A549 (cell line): ENCODE data around the gene EXOSC3. TPM values are rescaled to one million over a fixed set of nuclear protein-coding genes. Genes with fewer than 3 reads are reported as not detected.
A peak's percentile ranks its signal among the peaks of the same experiment; 100 is the strongest.

Experiments used
- ATAC-seq, 2 experiments: fragments of 200-7000 bp in 1 of 2; fragments of >200 bp in 1 of 2; cut with Nextera tagmentation in 1 of 2; cut with Tn5 transposase in 1 of 2; 3 replicates each; pipeline versions ENCODE4 v1.8.0 to v1.9.1; 2018 to 2020; ENCODE audit warnings: mild to moderate bottlenecking in 1 of 2, moderate library complexity in 1 of 2
- CTCF ChIA-PET: fragments of 300-600 bp; sonication (Branson Sonifier 250); formaldehyde crosslinking; extraction: SDS; loops from one replicate; lab custom pipeline; 2021; ENCODE audit warnings: antibody characterized with exemption, inconsistent platforms; lab: Yijun Ruan, JAX
- POLR2A ChIA-PET: fragments of 350-600 bp; formaldehyde crosslinking; extraction: SDS; loops from one replicate; lab custom pipeline; 2021; ENCODE audit warnings: antibody characterized with exemption, inconsistent platforms; lab: Yijun Ruan, JAX
- DNase-seq, 2 experiments: peaks; one replicate each; pipeline versions ENCODE4 v3.0.0 to v3.0.0-alpha.2; 2011 to 2016; ENCODE audit warnings: low read depth in 1 of 2, low spot score in 1 of 2
- FAIRE-seq: peaks from 2 replicates; lab custom pipeline; 2011; peaks lifted over from hg19 to GRCh38; lab: Jason Lieb, UNC
- H3K27ac ChIP-seq, 2 experiments: fragments of >200 bp; sonication (Bioruptor Twin); formaldehyde crosslinking; 3 replicates each; pipeline ENCODE4 v1.5.1; 2016 to 2017
- H3K4me1 ChIP-seq: fragments of >200 bp; sonication (Bioruptor Twin); formaldehyde crosslinking; 3 replicates; pipeline ENCODE4 v1.6.1; 2016
- H3K4me2 ChIP-seq: fragments of >200 bp; sonication (Bioruptor Twin); formaldehyde crosslinking; 3 replicates; pipeline ENCODE4 v1.6.1; 2016
- H3K4me3 ChIP-seq: fragments of >200 bp; sonication (Bioruptor Twin); formaldehyde crosslinking; 3 replicates; pipeline ENCODE4 v1.5.1; 2016
- H3K9me3 ChIP-seq: fragments of >200 bp; sonication (Bioruptor Twin); formaldehyde crosslinking; 3 replicates; pipeline ENCODE4 v1.6.1; 2016
- BHLHE40 ChIP-seq: IDR thresholded peaks from 2 replicates; pipeline ENCODE4 v1.6.1; 2012; ENCODE audit warnings: low read depth, low read length, inconsistent platforms
- CBX8 ChIP-seq: fragments of 200-600 bp; sonication (generic); IDR thresholded peaks from 2 replicates; pipeline ENCODE4 v1.6.1; 2016
- CHD2 ChIP-seq: fragments of 150-350 bp; IDR thresholded peaks from 2 replicates; pipeline ENCODE4 v1.6.1; 2014; ENCODE audit warnings: low read length; ENCODE audit not compliant: partially characterized antibody
- CHD4 ChIP-seq: fragments of 200-600 bp; sonication (generic); IDR thresholded peaks from 2 replicates; pipeline ENCODE4 v1.6.1; 2016; ENCODE audit warnings: antibody characterized with exemption, mild to moderate bottlenecking, borderline replicate concordance
- EHF ChIP-seq: fragments of 250-450 bp; sonication (Bioruptor Pico); IDR thresholded peaks from 2 replicates; pipeline ENCODE4 v1.5.0; 2020; ENCODE audit warnings: mild to moderate bottlenecking
- EP300 ChIP-seq, 2 experiments: fragments of >200 bp; sonication (Bioruptor Twin); formaldehyde crosslinking; IDR thresholded peaks; 2 replicates in 1 of 2; 3 replicates in 1 of 2; pipeline ENCODE4 v1.6.1; 2016 to 2017
- FOSL2 ChIP-seq, 2 experiments: fragments of 450-650 bp in 1 of 2; fragments of >200 bp in 1 of 2; sonication (Bioruptor Twin) in 1 of 2; formaldehyde crosslinking; IDR thresholded peaks; 2 replicates each; pipeline versions ENCODE4 v1.5.0 to v1.6.1; 2016 to 2020; ENCODE audit warnings: mild to moderate bottlenecking in 1 of 2, moderate library complexity in 1 of 2
- FOXS1 ChIP-seq: fragments of 250-450 bp; sonication (Bioruptor Pico); IDR thresholded peaks from 2 replicates; pipeline ENCODE4 v1.5.0; 2020; ENCODE audit warnings: mild to moderate bottlenecking, moderate library complexity
- HDAC2 ChIP-seq: fragments of 200-600 bp; sonication (generic); IDR thresholded peaks from 2 replicates; pipeline ENCODE4 v1.6.1; 2016
- HES2 ChIP-seq: fragments of >200 bp; sonication (Bioruptor Twin); formaldehyde crosslinking; IDR thresholded peaks from 2 replicates; pipeline ENCODE4 v1.6.1; 2016
- JUN ChIP-seq, 2 experiments: fragments of >200 bp; sonication (Bioruptor Twin); formaldehyde crosslinking; IDR thresholded peaks; 2 replicates in 1 of 2; 3 replicates in 1 of 2; pipeline ENCODE4 v1.6.1; 2016 to 2017
- JUNB ChIP-seq: fragments of >200 bp; sonication (Bioruptor Twin); formaldehyde crosslinking; IDR thresholded peaks from 2 replicates; pipeline ENCODE4 v1.6.1; 2016
- KDM5A ChIP-seq: fragments of 200-600 bp; sonication (generic); IDR thresholded peaks from 2 replicates; pipeline ENCODE4 v1.6.1; 2016; ENCODE audit warnings: antibody characterized with exemption, mild to moderate bottlenecking
- MYC ChIP-seq: IDR thresholded peaks from 2 replicates; pipeline ENCODE4 v1.6.1; 2012; ENCODE audit warnings: mild to moderate bottlenecking, inconsistent platforms, low read length, improper control_type of control experiment, borderline replicate concordance
- PHF8 ChIP-seq: fragments of 200-600 bp; sonication (generic); IDR thresholded peaks from 2 replicates; pipeline ENCODE4 v1.6.1; 2016; ENCODE audit warnings: low read depth, mild to moderate bottlenecking, antibody characterized with exemption, moderate library complexity, borderline replicate concordance
- POLR2A ChIP-seq: IDR thresholded peaks from 2 replicates; pipeline ENCODE4 v1.6.1; 2012; ENCODE audit warnings: mild to moderate bottlenecking, low read length
- REST ChIP-seq: fragments of 200-600 bp; sonication (generic); IDR thresholded peaks from 2 replicates; pipeline ENCODE4 v1.6.1; 2016; ENCODE audit warnings: antibody characterized with exemption, mild to moderate bottlenecking, moderate library complexity
- RNF2 ChIP-seq: fragments of 200-600 bp; sonication (generic); IDR thresholded peaks from 2 replicates; pipeline ENCODE4 v1.6.1; 2016; ENCODE audit warnings: low read depth, mild to moderate bottlenecking, antibody characterized with exemption, moderate library complexity, borderline replicate concordance
- TFCP2L1 ChIP-seq: fragments of 250-450 bp; sonication (Bioruptor Pico); IDR thresholded peaks from 2 replicates; pipeline ENCODE4 v1.5.0; 2021; ENCODE audit warnings: mild to moderate bottlenecking
- TP53 ChIP-seq: fragments of 250-450 bp; sonication (Bioruptor Pico); IDR thresholded peaks from 2 replicates; pipeline ENCODE4 v1.5.0; 2021; ENCODE audit warnings: mild to moderate bottlenecking, moderate library complexity
- ZNF302 ChIP-seq: fragments of 250-450 bp; sonication (Bioruptor Pico); IDR thresholded peaks from 2 replicates; pipeline ENCODE4 v1.9.0; 2021; ENCODE audit warnings: inconsistent platforms, mild to moderate bottlenecking, moderate library complexity
- ZSCAN20 ChIP-seq: fragments of 250-450 bp; sonication (Bioruptor Pico); IDR thresholded peaks from 2 replicates; pipeline ENCODE4 v1.8.0; 2022; ENCODE audit warnings: mild to moderate bottlenecking, moderate library complexity
- WGBS: methylation state at CpG from one replicate; pipeline ENCODE4 v1.1.6; 2017; ENCODE audit errors: missing lambda C conversion rate; 5-methylcytosine and 5-hydroxymethylcytosine counted together
- polyA plus RNA-seq, 4 experiments: library from polyadenylated mRNA; depleted of rRNA in 3 of 4; stranded (reverse); fragments of >200 nt; fragmentation: RNase III in 1 of 4; extraction: RNeasy Plus Mini Kit Qiagen cat#74134 plus additional on column Dnase treatment in 1 of 4; gene quantifications; 2 replicates in 3 of 4; 3 replicates in 1 of 4; pipeline ENCODE4 v1.2.3, GENCODE V29; 2011 to 2017
- TF ChIP-seq, protein P1 (sequence below): fragments of 250-450 bp; sonication (Bioruptor Pico); IDR thresholded peaks from 2 replicates; pipeline ENCODE4 v1.5.0; 2021; ENCODE audit warnings: mild to moderate bottlenecking, moderate library complexity, borderline replicate concordance
- TF ChIP-seq, protein P2 (sequence below): fragments of 450-650 bp; IDR thresholded peaks from 2 replicates; pipeline ENCODE4 v1.6.1; 2014; ENCODE audit warnings: antibody characterized with exemption

Gene EXOSC3
- polyA plus RNA-seq, 2 of the 4 experiments (the other 2 are of a cell fraction): 63.2 to 72.4 TPM

- TF ChIP-seq ZNF302: no peak
- TF ChIP-seq, protein P1, sequence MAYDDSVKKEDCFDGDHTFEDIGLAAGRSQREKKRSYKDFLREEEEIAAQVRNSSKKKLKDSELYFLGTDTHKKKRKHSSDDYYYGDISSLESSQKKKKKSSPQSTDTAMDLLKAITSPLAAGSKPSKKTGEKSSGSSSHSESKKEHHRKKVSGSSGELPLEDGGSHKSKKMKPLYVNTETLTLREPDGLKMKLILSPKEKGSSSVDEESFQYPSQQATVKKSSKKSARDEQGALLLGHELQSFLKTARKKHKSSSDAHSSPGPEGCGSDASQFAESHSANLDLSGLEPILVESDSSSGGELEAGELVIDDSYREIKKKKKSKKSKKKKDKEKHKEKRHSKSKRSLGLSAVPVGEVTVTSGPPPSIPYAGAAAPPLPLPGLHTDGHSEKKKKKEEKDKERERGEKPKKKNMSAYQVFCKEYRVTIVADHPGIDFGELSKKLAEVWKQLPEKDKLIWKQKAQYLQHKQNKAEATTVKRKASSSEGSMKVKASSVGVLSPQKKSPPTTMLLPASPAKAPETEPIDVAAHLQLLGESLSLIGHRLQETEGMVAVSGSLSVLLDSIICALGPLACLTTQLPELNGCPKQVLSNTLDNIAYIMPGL (CRISPR knock-in tag): no peak
- TF ChIP-seq MYC: no peak
These were observed 17.3 kb upstream of the EXOSC3 start (continued) for GRCh38 chr9:37801959-37802711.

DNA sequence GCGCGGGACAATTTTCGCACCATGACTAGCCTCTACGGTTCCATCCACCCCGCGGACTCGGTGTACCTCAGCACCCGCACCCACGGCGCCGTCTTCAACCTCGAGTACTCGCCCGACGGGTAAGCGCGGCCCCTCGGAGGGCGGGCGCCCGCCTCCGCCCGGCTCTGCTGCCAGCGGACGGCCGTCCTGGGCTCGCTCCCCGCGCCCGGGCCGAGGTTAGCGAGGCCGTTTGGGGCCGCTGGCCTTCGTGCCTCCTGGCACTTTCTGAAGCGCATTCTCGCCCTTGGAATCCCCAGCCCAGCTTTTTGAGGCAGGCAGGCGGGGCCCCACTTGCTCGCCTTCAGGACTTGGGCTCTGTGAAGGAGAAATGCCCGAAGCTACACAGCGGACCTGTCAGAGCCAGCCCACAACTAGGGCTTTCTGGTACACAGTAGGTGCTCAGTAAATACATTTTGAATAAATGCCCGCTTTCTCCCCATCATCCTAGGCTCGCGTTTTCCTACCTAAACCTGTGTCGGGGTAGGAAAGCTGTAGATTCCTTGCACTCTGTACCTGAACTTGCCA is 16.5 kb upstream of the EXOSC3 start:
- H3K4me2 ChIP-seq: peak overlapping the region; percentile 91
- ATAC-seq (peak; percentile 51 to 68), DNase-seq (peak in 1 of 2 experiments; percentile 12), FAIRE-seq (no peak)
- H3K4me1 ChIP-seq: peaks cover 21% of the 10 kb centered on the region
- TF ChIP-seq POLR2A (0 out of 2 replicates have a peak, but pooled peaks have one; percentile 6), TFCP2L1 (CRISPR knock-in tag) (no peak)
- H3K27ac ChIP-seq: peak overlapping the region; percentile 93 to 98
- ChIA-PET POLR2A (interaction anchor here (0.6 to 4.9 kb wide), 5 partner anchors 10 to 209 kb away, joined by 3 to 40 read pairs (median 7); partner anchors contain the start of genes EXOSC3 and TOMM5), CTCF (interaction anchor here (0.9 to 1.8 kb wide), 4 partner anchors 16 to 319 kb away, joined by 4 to 9 read pairs (median 6); partner anchors contain the start of gene EXOSC3)
- 1% methylated on average over 15 of the region's 45 CpGs for WGBS
- H3K4me3 ChIP-seq: peak overlapping the region; percentile 86
- no peaks in the 10 kb centered on the region for H3K9me3 ChIP-seq

DNA sequence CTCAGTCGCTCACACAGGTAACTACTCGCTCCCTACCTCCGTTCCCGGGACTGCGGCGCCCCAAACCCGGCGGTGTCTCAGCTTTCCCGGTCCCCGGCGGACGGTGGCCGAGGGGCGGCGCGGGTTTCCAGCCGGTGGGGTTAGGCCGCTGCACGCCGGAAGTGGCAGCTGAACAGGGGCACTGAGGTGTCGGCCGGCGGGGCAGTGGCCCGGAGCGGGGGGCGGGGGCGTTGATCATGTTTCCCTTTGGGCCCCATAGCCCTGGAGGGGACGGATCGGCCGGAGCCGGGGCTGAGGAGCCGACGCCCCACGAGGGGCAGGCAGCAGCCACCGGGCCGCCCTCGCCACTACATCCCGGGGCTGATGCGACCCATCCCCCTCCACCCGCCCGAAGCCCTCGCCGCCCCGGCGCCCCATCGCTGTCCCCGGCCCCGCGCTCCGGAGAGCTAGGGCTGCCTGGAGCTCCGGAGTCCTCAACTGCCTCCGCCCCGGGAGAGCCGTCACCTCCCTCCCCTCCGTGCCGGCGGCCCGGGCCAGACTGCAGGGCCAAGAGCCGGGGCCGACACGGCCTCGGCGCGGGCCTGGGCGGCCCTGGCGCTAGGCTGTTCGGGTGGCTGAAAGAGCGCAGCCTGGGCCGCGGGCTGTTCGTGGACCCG is 15.9 kb upstream of the EXOSC3 start, which contains the start of gene DCAF10:
DCAF10 (plus strand) TSS at position 167 of the 656 bp plus-strand sequence; CDS start at position 237, 70 bp downstream.
- POLR2A ChIA-PET: interaction anchor here (0.6 to 4.9 kb wide), 7 partner anchors 11 to 335 kb away, joined by 3 to 40 read pairs (median 4); partner anchors contain the start of genes EXOSC3, TOMM5 and ZBTB5
- Histone ChIP-seq H3K9me3 (no peaks in the 10 kb centered on the region), H3K27ac (peak within 1 kb of the TSS; percentile 93 to 98), H3K4me2 (peak within 1 kb of the TSS; percentile 91), H3K4me1 (peaks cover 21% of the 10 kb centered on the region), H3K4me3 (peak within 1 kb of the TSS; percentile 86)
- ATAC-seq (peak; percentile 89 to 92), FAIRE-seq (no peak), DNase-seq (peak; percentile 58 to 89)
- WGBS: 0% methylated on average over 1 of the region's 72 CpGs
- CTCF ChIA-PET: interaction anchor here (0.9 to 1.8 kb wide), 4 partner anchors 16 to 319 kb away, joined by 4 to 9 read pairs (median 6); partner anchors contain the start of gene EXOSC3
- TF ChIP-seq CHD4 (no peak), EP300 (IDR thresholded peaks at IDR 0.05) (peak in 1 of 2 experiments; percentile 25; a peak in 1 of 5 replicates), FOSL2 (IDR thresholded peaks at IDR 0.05) (no peak), FOSL2 (CRISPR knock-in tag; IDR thresholded peaks at IDR 0.05) (peak; percentile 54), HDAC2 (no peak), RNF2 (no peak), CBX8 (no peak), ZSCAN20 (no peak), TP53 (peak; percentile 86), BHLHE40 (no peak), JUN (IDR thresholded peaks at IDR 0.05) (peak in 1 of 2 experiments; percentile 98; a peak in 3 of 5 replicates), PHF8 (no peak; the same call in none of the 2 replicates), REST (peak; percentile 43; the same call in 1 of the 2 replicates), POLR2A (peak; percentile 65), HES2 (no peak), CHD2 (peak; percentile 18), JUNB (no peak), FOXS1 (CRISPR knock-in tag) (no peak), KDM5A (peak; percentile 66; the same call in 1 of the 2 replicates), EHF (CRISPR knock-in tag) (no peak)
- TF ChIP-seq, protein P2, sequence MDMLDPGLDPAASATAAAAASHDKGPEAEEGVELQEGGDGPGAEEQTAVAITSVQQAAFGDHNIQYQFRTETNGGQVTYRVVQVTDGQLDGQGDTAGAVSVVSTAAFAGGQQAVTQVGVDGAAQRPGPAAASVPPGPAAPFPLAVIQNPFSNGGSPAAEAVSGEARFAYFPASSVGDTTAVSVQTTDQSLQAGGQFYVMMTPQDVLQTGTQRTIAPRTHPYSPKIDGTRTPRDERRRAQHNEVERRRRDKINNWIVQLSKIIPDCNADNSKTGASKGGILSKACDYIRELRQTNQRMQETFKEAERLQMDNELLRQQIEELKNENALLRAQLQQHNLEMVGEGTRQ: no peak
